Stimulated activated CD8-positive, alpha-beta memory T cell treated with anti-CD3 and anti-CD28 coated beads, Interleukin-15, amount 100 ng/mL, for 1 hour (primary cell): ENCODE measurements around the gene CCDC6.
"Not testable (repeated sequence)": the region's sequence is repeated elsewhere in the genome, so short reads cannot be mapped to it uniquely, and the experiment has no call there.

ENCODE experiments used
- DNase-seq: peaks from one replicate; pipeline ENCODE4 v3.0.0-alpha.2; 2020; ENCODE audit warnings: low read depth

Gene CCDC6

GRCh38 chr10:59754951-59755350 lies 151.4 kb downstream of the CCDC6 start:
- no peak for DNase-seq

- no peak for DNase-seq
Observed at GRCh38 chr10:59753267-59753666, 153.1 kb downstream of the CCDC6 start, which contains the start of gene MRLN. Gene MRLN (minus strand): TSS chr10:59753455.

GRCh38 chr10:59752278-59752940 lies 153.9 kb downstream of the CCDC6 start:
- DNase-seq, result no peak

- no peak for DNase-seq
Observed at GRCh38 chr10:59750155-59750945, 156.0 kb downstream of the CCDC6 start.

GRCh38 chr10:59748834-59749233 lies 157.5 kb downstream of the CCDC6 start:
- DNase-seq, result no peak

GRCh38 chr10:59745163-59745650 lies 161.1 kb downstream of the CCDC6 start:
- no peak for DNase-seq

- DNase-seq, result not testable (repeated sequence)
Observed at GRCh38 chr10:59744762-59745161, 161.6 kb downstream of the CCDC6 start.

- DNase-seq, result not testable (repeated sequence)
Observed at GRCh38 chr10:59744156-59744555, 162.2 kb downstream of the CCDC6 start.

- no peak for DNase-seq
Observed at GRCh38 chr10:59741583-59741982, 164.8 kb downstream of the CCDC6 start.

GRCh38 chr10:59741048-59741447 lies 165.3 kb downstream of the CCDC6 start:
- no peak for DNase-seq
